ENCODE results near the gene HECTD4.
"Not testable (repeated sequence)": the region's sequence is repeated elsewhere in the genome, so short reads cannot be mapped to it uniquely, and the experiment has no call there.

HECTD4 gene

GRCh38 chr12:112161711-112162110 lies 220.5 kb downstream of the HECTD4 start:
- DNase-seq (ENCODE audit: low read depth), result no peak

- no peak for DNase-seq (ENCODE audit: low read depth)
These were observed 221.6 kb downstream of the HECTD4 start for GRCh38 chr12:112160611-112161010.

DNA sequence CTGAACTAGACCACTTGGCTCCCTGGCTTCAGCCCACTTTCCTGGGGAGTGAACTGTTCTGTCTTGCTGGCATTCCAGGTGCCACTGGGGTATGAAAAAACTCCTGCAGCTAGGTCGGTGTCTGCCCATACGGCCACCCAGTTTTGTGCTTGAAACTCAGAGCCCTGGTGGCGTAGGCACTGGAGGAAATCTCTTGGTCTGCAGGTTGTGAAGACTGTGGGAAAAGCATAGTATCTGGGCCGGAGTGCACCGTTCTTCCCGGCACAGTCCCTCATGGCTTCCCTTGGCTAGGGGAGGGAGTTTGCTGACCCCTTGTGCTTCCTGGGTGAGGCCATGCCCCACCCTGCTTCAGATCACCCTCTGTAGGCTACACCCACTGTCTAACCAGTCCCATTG lies 223.1 kb downstream of the HECTD4 start:
- DNase-seq (ENCODE audit: low read depth), result no peak

DNA sequence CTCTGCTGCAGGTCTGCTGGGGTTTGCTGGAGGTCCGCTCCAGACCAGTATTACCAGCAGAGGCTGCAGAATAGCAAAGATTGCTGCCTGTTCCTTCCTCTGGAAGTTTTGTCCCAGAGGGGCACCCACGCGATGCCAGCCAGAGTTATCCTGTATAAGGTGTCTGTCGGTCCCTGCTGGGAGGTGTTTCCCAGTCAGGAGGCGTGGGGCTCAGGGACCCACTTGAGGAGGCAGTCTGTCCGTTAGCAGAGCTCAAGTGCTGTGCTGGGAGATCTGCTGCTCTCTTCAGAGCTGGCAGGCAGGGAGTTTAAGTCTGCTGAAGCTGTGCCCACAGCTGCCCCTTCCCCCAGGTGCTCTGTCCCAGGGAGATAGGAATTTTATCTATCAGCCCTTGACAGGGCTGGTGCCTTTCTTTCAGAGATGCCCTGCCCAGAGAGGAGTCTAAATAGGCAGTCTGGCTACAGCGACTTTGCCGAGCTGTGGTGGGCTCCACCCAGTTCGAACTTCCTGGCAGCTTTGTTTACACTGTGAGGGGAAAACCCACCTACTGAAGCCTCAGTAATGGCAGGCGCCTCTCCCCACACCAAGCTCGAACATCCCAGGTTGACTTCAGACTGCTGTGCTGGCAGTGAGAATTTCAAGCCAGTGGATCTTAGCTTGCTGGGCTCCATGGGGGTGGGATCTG lies 223.6 kb downstream of the HECTD4 start:
- DNase-seq (ENCODE audit: low read depth), result not testable (repeated sequence)

- no peak for DNase-seq (ENCODE audit: low read depth)
These were observed 228.4 kb downstream of the HECTD4 start for GRCh38 chr12:112153893-112154219.

DNA sequence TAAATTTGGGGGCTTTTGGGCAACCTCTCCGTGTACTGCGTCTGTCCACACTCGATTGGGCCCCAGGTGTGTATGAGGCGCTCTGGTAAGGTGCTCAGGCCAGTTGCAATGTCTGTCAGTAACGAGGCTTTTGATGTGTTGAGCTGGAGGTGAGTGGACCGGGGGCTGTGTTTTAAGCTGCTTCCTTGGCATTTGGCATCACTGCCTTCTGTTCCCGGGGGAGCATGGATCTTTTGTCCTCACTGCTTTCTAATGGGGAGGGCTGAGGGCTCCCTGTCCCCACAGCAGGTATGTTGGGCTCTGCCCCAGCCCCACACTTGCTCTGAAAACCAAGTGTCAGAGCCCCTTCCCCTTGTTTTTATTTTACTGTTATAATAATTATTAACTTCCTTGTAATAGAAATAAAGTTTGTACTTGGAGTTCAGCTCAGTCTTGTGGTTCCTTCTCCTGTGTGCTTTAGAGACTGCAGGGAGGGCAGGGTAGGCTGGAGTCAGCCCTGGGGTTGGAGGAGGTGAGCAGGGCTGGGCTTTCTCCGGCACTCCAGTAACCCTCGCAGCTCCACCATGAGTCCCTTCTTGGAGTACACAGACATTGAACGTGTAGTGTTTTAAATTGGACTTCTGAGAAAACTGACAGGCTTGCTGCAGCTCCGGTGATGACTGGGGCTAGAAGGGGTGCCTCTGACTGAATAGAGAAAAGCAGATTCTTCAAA lies 228.9 kb downstream of the HECTD4 start:
- no peak for DNase-seq (ENCODE audit: low read depth)

DNA sequence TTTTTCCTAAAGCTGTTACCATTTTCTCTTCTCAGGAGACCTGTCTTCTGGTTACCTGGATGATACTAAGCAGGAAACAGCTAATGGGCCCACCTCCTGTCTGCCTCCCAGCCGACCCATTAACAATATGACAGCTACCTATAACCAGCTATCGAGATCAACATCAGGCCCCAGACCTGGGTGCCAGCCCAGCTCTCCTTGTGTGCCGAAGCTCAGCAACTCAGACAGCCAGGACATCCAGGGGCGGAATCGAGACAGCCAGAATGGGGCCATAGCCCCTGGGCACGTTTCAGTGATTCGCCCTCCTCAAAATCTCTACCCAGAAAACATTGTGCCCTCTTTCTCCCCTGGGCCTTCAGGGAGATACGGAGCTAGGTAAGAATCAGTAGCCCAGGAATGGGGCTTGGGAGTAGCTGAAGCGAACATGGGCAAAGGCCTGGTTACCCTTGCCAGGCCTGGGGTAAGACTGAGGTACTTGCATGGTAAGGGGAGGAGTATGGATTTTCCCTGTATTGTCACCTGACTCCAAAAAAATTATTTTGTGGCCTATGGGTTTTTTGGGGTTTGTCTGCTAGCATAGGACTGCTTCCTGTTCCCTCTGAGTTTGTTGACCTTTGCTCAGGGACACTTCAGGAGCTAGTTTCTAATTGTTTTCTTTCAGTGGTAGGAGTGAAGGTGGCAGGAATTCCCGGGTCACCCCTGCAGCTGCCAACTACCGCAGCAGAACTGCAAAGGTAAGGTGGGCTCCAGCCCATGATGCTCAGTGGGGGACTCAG lies 230.3 kb downstream of the HECTD4 start:
- DNase-seq (ENCODE audit: low read depth), result no peak

GRCh38 chr12:112149596-112149995 lies 232.6 kb downstream of the HECTD4 start:
- DNase-seq (ENCODE audit: low read depth), result no peak

GRCh38 chr12:112148031-112148513 lies 234.2 kb downstream of the HECTD4 start:
- DNase-seq (ENCODE audit: low read depth), result peak; percentile 39

- no peak for DNase-seq (ENCODE audit: low read depth)
These were observed 236.1 kb downstream of the HECTD4 start for GRCh38 chr12:112146123-112146522.

DNA sequence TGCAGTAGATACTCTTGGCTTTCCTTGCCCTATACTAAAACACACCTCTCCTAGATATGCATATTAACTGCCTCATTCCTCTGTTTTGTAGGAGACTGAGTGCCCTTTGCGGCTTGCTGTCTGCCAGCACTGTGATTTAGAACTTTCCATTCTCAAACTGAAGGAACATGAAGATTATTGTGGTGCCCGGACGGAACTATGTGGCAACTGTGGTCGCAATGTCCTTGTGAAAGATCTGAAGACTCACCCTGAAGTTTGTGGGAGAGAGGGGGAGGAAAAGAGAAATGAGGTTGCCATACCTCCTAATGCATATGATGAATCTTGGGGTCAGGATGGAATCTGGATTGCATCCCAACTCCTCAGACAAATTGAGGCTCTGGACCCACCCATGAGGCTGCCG lies 241.5 kb downstream of the HECTD4 start:
- no peak for DNase-seq (ENCODE audit: low read depth)

GRCh38 chr12:112134731-112135130 lies 247.5 kb downstream of the HECTD4 start:
- no peak for DNase-seq (ENCODE audit: low read depth)

DNA sequence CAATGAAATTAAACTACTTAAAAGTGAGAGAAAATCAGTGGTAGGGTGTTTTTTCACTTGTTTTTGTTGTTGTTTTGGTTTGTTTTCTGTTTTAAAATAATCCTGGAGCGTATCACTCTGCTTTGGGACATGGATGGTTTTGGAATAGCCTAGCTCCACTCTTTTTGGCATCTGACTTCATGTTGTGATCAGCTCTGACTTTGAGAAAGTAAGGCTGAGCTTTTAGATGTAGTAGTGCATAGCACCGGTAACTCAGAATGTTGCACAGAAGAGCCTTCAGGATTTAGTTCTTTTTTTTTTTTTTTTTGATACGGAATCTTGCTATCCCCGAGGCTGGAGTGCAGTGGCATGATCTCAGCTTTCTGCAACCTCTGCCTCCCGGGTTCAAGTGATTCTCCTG lies 248.8 kb downstream of the HECTD4 start:
- no peak for DNase-seq (ENCODE audit: low read depth)

GRCh38 chr12:112131686-112132085 lies 250.5 kb downstream of the HECTD4 start:
- DNase-seq (ENCODE audit: low read depth), result peak; percentile 52

DNA sequence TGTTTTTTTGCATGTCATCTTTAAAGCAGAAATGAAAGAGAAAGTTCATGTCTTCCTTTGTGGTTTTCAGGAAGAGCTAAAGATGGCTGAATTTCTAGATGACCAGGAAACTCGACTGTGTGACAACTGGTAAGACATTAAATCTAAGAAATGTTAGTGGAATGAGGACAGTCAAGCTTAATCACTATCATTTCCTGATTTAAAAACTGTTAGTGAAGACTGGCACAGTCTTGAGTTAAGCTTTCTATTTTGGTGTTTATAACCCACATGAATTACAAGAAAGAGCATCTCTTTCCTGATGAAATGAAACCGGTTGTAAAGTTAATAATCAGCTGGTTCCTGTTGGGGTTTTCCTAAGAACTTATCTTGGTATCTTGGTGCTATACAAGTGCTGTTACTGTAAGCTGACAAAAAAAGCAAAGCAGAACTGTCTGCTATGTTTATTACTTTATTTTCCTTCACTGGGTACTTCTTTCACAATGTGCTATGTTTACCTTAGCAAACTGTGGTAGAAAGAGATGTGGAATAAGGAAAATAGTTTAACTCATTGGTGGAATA lies 251.7 kb downstream of the HECTD4 start:
- DNase-seq (ENCODE audit: low read depth), result peak; percentile 26

- DNase-seq (ENCODE audit: low read depth), result no peak
These were observed 255.3 kb downstream of the HECTD4 start for GRCh38 chr12:112126911-112127310.

DNA sequence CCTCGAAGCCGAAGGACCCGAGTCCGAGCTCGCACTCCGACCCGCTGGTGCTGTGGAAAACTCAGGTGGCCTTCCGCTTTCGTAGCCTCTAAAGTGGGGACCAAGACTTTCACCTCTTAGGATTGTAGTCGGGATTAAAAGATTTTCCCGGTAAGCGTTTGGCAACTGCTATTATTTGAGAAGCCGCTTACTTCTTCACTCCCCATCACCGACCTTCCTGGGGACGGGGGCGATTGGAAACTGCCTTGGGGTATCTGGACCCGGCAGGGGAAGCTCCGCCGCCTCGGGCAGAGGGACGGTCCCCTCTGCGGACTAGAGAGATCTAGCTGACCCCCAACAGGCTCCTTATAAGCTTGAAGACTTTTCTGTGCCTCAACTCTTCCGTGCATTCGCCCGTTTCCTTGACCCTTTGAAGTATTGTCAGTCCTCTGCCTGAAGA lies 256.2 kb downstream of the HECTD4 start:
- DNase-seq (ENCODE audit: low read depth), result no peak

DNA sequence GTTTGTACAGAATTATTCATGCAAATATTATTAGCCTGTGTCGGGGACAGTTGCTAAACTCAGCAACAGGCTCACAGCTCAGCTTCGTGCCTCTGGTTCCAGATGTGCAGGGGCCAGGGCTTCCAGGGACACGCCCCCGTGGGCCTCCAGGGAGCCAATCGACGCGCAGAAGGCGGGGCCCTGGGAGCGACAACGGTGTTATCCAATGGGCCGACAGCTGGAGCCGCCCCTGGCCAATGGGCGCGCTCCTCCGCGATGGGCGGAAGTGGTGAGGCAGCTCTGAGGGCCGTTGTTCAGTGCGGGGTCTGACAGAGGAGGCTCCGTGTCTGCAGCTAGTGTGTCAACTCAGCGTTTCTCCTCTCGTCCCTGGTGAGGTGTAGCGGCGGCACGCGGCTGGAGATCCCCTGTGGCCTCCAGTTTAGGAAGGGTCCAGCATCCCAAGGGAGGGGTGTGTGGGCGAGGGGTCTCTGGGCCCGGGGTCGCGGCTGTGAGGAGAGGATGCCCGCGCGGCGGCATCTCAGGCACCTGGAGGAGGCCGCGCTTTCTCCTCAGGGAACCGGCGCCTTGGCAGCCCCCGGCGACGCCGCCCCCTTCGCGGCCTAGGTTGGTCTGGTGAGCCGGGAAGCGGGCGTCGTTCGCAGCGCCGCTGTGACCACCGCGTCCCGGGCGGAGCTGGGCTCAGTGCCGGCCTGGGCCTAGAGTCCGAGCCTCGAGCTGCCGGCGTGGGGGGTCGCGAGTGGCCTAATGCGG lies 256.8 kb downstream of the HECTD4 start, which contains the start of gene TRAFD1:
Gene TRAFD1, plus strand, starts transcription at position 311 of the 750 bp plus-strand sequence. CDS start 4,963 bp downstream, outside the sequence.
- DNase-seq (ENCODE audit: low read depth), result peak; percentile 97

DNA sequence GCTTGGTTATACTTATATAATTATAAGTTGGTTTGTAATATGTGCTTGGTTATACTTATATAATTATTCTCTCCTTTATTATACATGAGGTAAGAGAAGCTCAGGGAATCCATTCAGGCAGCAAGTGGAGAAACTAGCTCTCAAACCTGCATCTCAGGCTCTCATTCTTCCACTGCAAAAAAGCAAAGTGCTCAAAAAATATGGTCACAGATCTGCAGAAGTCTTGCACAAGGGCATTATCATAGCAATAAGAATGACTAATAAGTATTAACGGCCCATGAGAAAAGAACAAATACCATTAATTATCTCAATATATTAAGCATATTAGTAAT lies 257.3 kb downstream of the HECTD4 start:
- no peak for DNase-seq (ENCODE audit: low read depth)

DNA sequence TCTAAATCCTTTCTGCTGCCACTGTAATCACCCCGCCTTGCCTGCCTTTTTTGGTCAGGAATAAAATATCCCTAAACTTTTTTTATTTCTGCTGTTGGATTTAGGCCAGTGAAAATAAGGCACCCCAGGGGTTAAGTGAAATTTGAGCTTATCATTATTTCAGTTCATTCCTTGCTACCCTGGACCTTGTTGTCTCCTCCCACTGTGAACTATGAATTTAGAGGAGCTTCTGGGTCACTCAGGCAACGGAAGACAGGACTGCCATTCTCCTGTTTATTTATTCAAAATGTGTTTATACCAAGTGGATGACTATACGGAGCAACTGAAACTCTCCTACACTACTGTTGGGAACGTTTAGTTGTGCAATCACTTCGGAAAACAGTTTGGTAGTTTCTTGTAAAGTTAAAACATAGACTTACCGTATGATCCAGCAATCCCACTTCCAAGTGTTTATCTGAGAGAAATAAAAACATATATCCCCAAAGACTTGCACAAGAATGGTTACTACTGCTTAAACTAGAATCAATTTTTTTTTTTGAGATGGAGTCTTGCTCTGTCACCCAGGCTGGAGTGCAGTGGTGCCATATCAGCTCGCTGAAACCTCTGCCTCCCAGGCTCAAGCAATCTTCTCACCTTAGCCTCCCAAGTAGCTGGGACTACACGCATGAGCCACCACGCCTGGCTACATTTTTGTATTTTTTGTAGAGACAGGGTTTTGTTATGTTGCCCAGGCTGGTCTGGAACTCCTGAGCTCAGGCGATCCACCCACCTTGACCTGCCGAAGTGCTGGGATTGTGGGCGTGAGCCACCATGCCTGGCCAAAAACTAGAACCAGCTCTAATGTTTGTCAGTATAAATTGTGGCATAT lies 259.2 kb downstream of the HECTD4 start:
- DNase-seq (ENCODE audit: low read depth), result peak; percentile 92

Measured in fibroblast of gingiva (primary cell).